Suppressor macrophage treated with lipopolysaccharide for 4 hours (primary cell): ENCODE data around the gene UGT2A1.
"Not testable (repeated sequence)": the region's sequence is repeated elsewhere in the genome, so short reads cannot be mapped to it uniquely, and the experiment has no call there.

Experiments used
- DNase-seq: peaks from one replicate; pipeline ENCODE4 v3.0.0-alpha.2; 2020

UGT2A1 gene

GRCh38 chr4:69653147-69653546 lies at the start of gene UGT2A1:
UGT2A1 (minus strand) TSS chr4:69653247; CDS start chr4:69647644, 5,603 bp downstream.
- no peak for DNase-seq

GRCh38 chr4:69702201-69702600 lies 49.2 kb upstream of the UGT2A1 start:
- DNase-seq: no peak

DNA sequence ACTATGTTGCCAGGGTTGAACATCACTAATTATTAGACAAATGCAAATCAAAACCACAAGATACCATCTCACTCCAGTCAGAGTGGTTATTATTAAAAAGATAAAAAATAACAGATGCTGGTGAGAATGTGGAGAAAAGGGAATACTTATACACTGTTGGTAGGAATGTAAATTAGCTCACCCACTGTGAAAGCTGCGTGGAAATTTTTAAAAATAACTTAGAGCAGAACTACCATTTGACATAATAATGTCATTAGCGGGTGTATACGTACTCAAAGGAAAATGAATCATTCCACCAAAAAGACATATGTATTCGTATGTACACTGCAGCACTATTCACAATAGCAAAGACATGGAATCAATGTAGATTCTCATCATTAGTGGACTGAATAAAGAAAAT lies 48.6 kb upstream of the UGT2A1 start:
- DNase-seq: no peak

DNA sequence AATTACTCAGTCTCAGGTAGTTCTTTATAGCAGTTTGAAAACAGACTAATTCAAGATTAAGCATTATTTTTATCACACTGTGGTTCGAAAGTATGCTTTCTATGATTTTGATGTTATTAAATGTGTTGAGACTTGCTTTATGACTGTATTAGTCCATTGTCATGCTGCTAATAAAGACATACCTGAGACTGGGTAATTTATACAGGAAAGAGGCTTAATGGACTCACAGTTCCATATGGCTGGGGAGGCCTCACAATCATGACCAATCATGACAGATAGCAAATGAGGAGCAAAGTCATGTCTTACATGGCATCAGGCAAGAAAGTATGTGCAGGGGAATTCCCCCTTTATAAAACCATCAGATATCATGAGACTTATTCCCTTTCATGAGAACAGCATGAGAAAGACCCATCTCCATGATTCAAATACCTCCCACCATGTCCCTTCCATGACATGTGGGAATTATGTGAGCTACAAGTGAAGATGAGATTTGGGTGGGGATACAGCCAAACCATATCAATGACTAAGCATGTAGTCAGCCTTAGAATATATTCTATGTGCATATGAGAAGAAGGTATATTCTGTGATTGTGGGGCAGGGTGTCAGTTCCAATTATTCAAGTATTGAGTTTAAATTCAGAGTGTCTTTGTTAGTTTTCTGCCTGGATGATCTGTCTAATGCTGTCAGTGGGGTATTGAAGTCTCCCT lies 44.6 kb upstream of the UGT2A1 start:
- no peak for DNase-seq

DNA sequence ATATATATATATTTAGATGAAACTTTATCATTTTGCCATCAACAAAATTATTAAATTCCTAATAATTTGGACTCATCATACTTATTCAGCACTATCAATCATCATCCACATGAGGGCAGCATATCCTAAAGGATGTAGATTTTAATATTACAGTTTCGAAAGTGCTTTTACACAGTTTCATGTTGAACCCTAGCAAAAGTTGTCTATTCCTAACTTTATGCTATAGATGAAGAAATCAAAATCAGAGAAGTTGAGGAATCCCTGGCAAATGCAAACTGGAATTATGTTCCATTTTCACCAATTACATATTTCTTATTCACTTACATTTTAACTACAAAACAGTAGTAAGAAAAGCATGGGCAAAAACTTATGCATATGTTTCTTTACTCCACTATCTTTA lies 36.6 kb upstream of the UGT2A1 start:
- peak; percentile 68 for DNase-seq

DNA sequence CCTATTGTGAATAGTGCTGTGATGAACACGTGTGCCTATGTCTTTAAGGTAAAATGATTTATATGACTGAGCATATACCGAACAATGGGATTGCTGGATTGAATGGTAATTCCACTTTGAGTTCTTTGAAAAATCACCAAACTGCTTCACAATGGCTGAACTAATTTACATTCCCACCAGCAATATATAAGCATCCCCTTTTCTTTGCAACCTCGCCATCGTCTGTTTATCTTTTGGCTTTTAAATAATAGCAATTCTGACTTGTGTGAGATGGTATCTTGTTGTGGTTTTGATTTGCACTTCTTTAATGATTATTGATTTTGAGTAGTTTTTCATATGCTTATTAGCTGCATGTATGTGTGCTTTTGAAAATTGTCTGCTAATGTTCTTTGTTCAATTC lies 31.8 kb upstream of the UGT2A1 start:
- DNase-seq: no peak

DNA sequence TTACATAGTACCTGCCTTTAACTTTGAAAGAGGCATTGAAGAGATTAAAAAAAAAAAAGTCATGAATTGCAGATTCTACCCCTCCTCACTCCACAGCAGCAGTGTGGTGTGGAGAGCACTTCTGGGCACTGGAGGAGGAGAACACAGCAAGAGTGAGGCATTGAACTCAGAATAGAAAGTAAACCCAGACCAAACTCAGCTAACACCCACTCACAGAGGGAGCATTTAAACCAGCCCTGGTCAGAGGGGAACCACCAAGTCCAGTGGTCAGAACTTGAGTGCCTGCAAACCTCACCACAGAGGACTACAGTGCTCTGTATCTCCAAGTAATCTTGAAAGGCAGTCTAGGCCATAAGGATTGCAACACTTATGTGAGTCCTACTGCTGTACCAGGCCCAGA lies 15.6 kb upstream of the UGT2A1 start:
- no peak for DNase-seq

DNA sequence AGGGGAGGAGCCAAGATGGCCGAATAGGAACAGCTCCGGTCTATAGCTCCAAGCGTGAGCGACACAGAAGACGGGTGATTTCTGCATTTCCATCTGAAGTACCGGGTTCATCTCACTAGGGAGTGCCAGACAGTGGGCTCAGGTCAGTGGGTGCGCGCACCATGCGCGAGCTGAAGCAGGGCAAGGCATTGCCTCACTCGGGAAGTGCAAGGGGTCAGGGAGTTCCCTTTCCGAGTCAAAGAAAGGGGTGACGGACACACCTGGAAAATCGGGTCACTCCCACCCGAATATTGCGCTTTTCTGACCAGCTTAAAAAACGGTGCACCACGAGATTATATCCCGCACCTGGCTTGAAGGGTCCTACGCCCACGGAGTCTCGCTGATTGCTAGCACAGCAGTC lies 11.0 kb upstream of the UGT2A1 start:
- not testable (repeated sequence) for DNase-seq

- DNase-seq: not testable (repeated sequence)
Measured at GRCh38 chr4:69661130-69661803, 8.2 kb upstream of the UGT2A1 start.

- DNase-seq: no peak
Measured at GRCh38 chr4:69658133-69658532, 5.1 kb upstream of the UGT2A1 start.

GRCh38 chr4:69656653-69657158 lies 3.7 kb upstream of the UGT2A1 start:
- no peak for DNase-seq

DNA sequence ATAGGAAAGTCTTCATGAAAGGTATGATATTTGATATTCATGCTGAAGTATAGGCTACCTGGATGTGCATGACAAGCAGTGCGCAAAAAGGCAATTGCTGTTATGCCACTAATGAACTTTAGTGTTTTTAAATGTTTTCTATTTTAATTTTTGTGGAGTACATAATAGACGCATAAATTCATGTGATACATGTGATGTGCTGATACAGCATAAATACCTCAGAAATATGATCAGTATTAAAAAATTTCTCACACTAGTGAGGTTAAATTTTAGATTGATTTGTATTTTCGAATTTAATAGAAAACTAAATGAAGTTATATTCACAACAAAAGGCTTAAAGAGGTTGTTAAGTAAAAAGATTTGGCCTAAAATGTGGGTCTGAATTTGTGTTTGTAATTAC lies 2.2 kb downstream of the UGT2A1 start:
- DNase-seq: no peak

GRCh38 chr4:69649629-69650028 lies 3.4 kb downstream of the UGT2A1 start:
- DNase-seq: no peak

DNA sequence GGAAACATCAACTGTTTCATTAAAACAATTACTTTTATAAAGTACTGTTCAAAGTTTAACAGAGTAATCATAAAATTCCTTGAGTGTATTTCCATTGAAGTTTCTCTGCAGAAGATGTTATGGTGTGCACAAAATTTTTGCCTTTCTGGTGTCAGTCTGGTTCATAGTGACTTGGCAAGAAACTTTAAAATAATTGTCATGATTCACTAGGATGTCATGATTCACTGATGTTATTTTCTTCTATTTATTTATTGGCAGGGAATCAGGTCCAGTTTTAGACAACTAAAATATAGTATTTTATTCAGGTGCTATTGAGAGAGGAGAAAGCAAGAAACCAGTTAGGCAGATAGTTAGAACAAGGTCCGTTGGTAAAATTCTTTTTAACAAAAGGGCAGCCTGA lies 3.8 kb downstream of the UGT2A1 start:
- no peak for DNase-seq

- DNase-seq: no peak
Measured at GRCh38 chr4:69642961-69643360, 10.1 kb downstream of the UGT2A1 start.

GRCh38 chr4:69640289-69640688 lies 12.8 kb downstream of the UGT2A1 start:
- no peak for DNase-seq

GRCh38 chr4:69639542-69639941 lies 13.5 kb downstream of the UGT2A1 start, which contains the start of gene UGT2A2:
UGT2A2 (minus strand) TSS chr4:69639642; CDS start chr4:69639640, 2 bp downstream.
- DNase-seq: no peak

- peak; percentile 2 for DNase-seq
Measured at GRCh38 chr4:69617083-69617694, 35.9 kb downstream of the UGT2A1 start.

- no peak for DNase-seq
Measured at GRCh38 chr4:69610484-69610883, 42.6 kb downstream of the UGT2A1 start.

GRCh38 chr4:69601065-69601464 lies 52.0 kb downstream of the UGT2A1 start:
- no peak for DNase-seq

- DNase-seq: no peak
Measured at GRCh38 chr4:69600013-69600412, 53.0 kb downstream of the UGT2A1 start.

- DNase-seq: no peak
Measured at GRCh38 chr4:69594382-69594781, 58.7 kb downstream of the UGT2A1 start.

GRCh38 chr4:69591364-69591763 lies 61.7 kb downstream of the UGT2A1 start:
- no peak for DNase-seq

- no peak for DNase-seq
Measured at GRCh38 chr4:69589884-69590283, 63.2 kb downstream of the UGT2A1 start.
